ENCODE measurements around the gene SEPSECS. TPM values are rescaled to one million over a fixed set of nuclear protein-coding genes. Genes with fewer than 3 reads are reported as not detected.

Gene SEPSECS
- total and polyA plus RNA-seq, 2 of the 13 experiments (the other 11 are each of a cell fraction or from before 2014, with no cell fraction given) = 9.4 to 14.3 TPM

GRCh38 chr4:25178838-25179261 is 18.6 kb upstream of the SEPSECS start (continued):
- TF ChIP-seq ZBTB46 (CRISPR knock-in tag; IDR thresholded peaks at IDR 0.05; ENCODE audit: borderline replicate concordance) (no peak), ATF7-NPFF (CRISPR knock-in tag; IDR thresholded peaks at IDR 0.05; ENCODE audit: low read depth) (no peak), ZBTB37 (CRISPR knock-in tag; IDR thresholded peaks at IDR 0.05) (no peak), MTF2 (CRISPR knock-in tag; IDR thresholded peaks at IDR 0.05; ENCODE audit: borderline replicate concordance) (no peak), DZIP1 (CRISPR knock-in tag; IDR thresholded peaks at IDR 0.05) (no peak), ATF6 (CRISPR knock-in tag; conservative IDR thresholded peaks at IDR 0.05) (no peak), TP53 (CRISPR knock-in tag; conservative IDR thresholded peaks at IDR 0.05) (no peak), BCL6 (CRISPR knock-in tag; IDR thresholded peaks at IDR 0.05) (peak; percentile 34; the same call in 1 of the 2 replicates), HOXA9 (CRISPR knock-in tag; IDR thresholded peaks at IDR 0.05; ENCODE audit: borderline replicate concordance) (no peak), CERS6 (CRISPR knock-in tag; IDR thresholded peaks at IDR 0.05) (no peak), FOXM1 (CRISPR knock-in tag; IDR thresholded peaks at IDR 0.05) (no peak), SMAD9 (CRISPR knock-in tag; IDR thresholded peaks at IDR 0.05) (no peak), SKI (IDR thresholded peaks at IDR 0.05; ENCODE audit: partially characterized antibody) (no peak), NFE2L1 (CRISPR knock-in tag; IDR thresholded peaks at IDR 0.05; ENCODE audit: borderline replicate concordance) (no peak), POLR2AphosphoS5 (IDR thresholded peaks at IDR 0.05; ENCODE audit: low read depth, low read length) (no peak), ZNF264 (CRISPR knock-in tag; IDR thresholded peaks at IDR 0.05) (peak; percentile 50; the same call in 1 of the 2 replicates), IKZF5 (CRISPR knock-in tag; IDR thresholded peaks at IDR 0.05) (peak; percentile 73), BHLHE40 (IDR thresholded peaks at IDR 0.05; ENCODE audit: low read length) (peak; percentile 44; the same call in 1 of the 2 replicates), SMARCC2 (IDR thresholded peaks at IDR 0.05) (no peak), ZFP90 (CRISPR knock-in tag; IDR thresholded peaks at IDR 0.05; ENCODE audit: borderline replicate concordance) (0 out of 2 replicates have a peak, but pooled peaks have one; percentile 26), ZFP37 (CRISPR knock-in tag; IDR thresholded peaks at IDR 0.05; ENCODE audit: borderline replicate concordance) (0 out of 2 replicates have a peak, but pooled peaks have one; percentile 59)
